HG02610 (cell line): ENCODE results near the gene PROC.
"Not testable (repeated sequence)": the region's sequence is repeated elsewhere in the genome, so short reads cannot be mapped to it uniquely, and the experiment has no call there.

ENCODE experiments used
- ATAC-seq: cut with Tn5 transposase; IDR thresholded peaks from one replicate; pipeline ENCODE4 v1.9.1; 2021; ENCODE audit warnings: mild to moderate bottlenecking, moderate library complexity; ENCODE audit not compliant: unreplicated experiment

PROC gene

GRCh38 chr2:127392828-127393578, 25.2 kb upstream of the PROC start:
- no peak for ATAC-seq

DNA sequence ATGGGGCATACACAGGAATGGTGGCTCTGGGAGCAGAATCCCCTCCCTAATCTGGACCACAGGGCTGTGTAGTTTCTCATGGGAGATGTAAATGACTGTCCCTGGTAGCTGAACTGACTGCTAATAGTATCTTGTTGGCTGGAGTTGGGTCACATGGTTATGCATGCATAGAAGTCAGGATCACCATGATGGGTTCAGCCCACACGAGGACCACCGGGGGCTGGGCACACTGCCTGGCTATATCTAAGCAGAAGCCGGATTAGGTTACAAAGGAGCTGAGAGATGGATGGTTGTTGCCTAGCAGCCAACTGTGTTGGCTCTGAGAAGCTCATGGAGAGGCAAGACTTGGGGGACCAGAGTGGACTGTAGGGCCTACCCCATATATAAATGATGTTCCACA, 23.7 kb upstream of the PROC start:
- ATAC-seq: no peak

GRCh38 chr2:127397568-127398238, 20.5 kb upstream of the PROC start:
- ATAC-seq: no peak

DNA sequence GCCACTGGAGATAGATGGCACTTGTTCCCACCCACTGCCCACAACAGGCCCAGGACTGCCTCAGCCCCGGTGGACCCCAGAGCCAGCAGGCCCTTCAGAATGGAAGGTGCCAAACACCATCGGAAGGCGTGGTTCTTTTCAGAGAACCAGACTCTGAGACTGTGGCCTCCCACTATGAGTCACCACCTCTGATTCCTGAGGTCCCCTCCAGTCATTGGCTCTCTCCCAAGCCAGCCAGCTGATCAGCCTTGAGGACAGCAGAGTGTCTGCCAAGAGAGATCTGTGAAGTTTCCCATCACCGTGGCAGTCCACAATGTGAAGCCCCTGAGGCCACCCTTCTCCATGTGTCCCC, 20.0 kb upstream of the PROC start:
- peak; percentile 88 for ATAC-seq

GRCh38 chr2:127400533-127400896, 17.7 kb upstream of the PROC start:
- ATAC-seq: no peak

- no peak for ATAC-seq
Measured at GRCh38 chr2:127400897-127401756, 17.1 kb upstream of the PROC start.

DNA sequence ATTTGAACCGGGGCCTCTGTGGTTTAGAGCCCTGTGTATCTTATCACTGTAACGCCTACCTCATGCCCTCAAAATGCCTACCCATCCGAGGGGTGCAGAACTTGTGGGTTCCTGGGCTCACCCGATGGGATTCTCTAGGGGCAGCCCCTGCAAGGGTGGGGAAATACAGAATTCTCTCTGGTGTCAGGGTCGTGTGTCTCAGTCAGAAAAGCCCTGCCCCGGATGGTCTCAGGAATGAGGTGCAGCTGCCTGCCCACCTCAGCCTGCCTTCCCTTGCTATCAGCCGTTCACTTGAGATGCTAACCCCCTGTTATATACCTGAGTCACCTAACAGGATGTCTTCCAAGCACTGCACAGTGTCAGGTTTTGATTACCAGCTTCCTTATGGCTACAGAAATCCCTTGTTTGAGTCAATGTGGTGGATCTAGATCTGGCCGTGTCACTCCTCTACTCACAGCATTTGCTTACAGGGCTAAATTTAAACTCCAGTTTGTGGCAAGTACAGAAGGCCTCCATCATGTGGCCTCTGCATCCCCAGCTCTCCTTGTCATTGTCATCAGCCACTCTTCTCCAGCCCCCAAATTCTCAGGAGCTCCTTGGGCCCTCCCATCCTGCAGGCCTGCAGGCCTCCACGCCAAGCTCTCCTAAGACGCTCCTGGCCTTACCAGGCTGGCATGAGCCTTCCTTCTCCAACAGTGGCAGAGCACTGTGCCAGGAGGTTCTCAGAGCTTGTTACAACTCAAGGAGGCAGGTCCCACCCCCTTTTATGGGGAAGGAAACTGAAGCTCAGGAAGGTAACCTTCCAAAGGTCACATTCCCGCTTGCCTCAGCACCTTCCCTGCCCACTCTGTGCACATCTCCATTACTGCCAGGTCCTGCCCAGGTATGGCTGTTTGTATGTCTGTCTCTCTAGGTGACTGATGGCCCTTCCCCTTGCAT, 16.2 kb upstream of the PROC start:
- ATAC-seq: peak; percentile 46

GRCh38 chr2:127403460-127403859, 14.8 kb upstream of the PROC start:
- ATAC-seq: no peak

GRCh38 chr2:127404466-127405254, 13.6 kb upstream of the PROC start:
- ATAC-seq: no peak

DNA sequence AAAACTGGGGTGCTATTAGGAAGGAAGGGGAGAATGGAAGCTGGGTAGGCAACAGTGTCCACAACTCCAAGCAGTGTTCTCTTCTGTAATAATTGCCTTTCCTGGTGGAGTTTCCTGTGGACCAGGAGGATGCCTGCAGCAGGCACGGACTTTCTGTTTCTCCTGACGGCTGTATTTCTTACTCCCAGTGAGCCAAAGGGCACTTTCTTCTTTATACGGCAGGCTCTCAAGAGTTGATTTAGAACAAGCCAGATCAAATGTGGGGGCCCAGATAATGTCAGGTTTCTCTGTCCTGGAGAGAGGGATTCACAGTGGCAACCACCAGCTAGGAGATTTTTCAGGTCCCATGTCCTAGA, 13.0 kb upstream of the PROC start:
- no peak for ATAC-seq

- ATAC-seq: no peak
Measured at GRCh38 chr2:127406454-127406853, 11.8 kb upstream of the PROC start.

- ATAC-seq: no peak
Measured at GRCh38 chr2:127407091-127407490, 11.1 kb upstream of the PROC start.

DNA sequence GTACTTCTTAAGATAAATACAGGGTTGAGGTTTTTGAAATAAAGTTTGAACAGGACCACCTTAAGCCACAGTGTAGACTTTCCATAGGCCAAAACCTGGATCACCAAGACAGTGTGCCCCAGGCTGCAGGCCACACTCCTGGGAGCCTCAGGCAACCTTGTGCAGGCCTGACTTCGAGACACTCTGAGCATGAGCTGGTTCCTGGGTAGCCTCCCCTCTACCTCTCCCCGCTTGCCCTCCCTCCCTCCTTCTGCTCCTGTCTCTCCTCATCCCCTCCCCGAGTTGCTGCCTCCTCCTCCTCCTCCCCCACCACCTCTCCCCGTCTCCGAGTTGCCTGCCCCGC, 10.6 kb upstream of the PROC start:
- ATAC-seq: no peak

DNA sequence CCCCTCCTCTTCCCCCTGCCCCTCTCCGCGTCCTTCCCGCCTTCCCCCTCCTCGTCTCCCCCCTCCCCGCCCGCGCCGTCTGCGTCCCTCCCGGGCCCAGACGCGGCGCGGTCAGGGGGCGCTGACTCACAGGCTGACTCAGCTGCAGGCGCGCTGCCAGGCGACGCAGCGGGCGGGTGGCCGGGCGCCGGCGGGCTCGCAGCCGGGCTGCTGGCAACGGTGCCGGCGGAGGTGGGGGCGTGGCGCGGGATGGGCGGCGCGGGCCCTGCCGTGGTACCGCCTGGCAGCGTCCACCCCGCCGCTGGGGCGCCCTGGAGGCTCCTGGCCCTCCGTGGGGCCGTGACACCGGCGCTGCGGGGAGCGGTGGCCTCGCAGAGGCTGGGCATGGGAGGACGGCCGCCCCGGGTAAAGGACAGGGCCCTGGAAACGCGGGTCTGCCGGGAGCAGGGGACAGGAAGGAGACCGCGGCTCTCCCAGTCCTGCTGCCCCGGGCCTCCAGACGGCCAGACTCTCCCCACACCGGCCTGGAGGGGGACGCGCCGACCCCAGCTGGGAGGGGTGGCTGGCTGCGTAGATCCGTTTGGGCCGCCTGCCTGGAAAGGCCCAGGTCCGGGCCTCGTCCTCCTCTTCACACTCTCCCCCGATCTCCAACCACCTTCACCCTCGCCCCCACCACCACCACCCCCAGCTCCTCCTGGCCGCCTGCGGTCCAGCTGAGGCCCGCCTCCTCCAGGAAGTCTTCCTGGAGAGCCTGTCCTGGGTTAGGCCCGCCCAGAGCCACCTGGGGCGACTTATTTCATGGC, 10.0 kb upstream of the PROC start:
- peak; percentile 75 for ATAC-seq

- ATAC-seq: no peak
Measured at GRCh38 chr2:127408807-127409099, 9.5 kb upstream of the PROC start.

GRCh38 chr2:127409716-127410115, 8.5 kb upstream of the PROC start:
- not testable (repeated sequence) for ATAC-seq

GRCh38 chr2:127410871-127411652, 7.2 kb upstream of the PROC start:
- ATAC-seq: peak; percentile 75

DNA sequence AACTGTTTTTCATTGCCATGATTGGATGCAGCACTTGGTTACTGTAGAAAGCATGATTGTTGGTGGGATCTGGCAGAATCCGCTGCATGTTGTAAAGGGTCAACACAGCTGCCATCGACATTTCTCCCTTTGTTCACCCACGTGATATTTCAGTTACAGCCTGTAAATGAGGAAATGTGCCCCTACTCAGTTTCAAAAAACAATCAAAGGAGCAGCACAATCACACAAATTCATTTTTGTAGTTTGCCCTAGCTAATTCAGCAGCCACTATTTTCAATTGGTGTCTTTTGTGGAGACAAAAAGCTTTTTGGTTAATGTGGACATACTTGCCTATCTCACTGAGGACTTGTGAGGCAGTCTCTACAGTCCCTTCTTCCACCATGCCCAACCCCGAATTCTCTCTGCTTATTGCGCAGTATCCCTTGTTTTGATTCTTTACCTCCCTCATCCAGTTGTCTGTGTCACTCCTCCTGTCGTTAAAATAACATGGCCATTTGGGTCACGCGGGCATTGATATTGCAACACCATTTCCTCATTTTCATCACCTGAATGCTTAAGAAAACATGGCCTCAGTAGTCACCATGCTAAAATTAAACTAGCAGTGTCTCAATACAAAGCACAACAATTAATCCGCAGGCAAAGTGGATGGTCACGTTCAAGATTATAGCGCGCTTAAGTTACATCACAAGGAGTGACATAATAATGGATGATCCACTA, 6.4 kb upstream of the PROC start:
- ATAC-seq: no peak
